ENCODE data around the gene ACKR3. TPM values are rescaled to one million over a fixed set of nuclear protein-coding genes. Genes with fewer than 3 reads are reported as not detected.

The ACKR3 gene
- total and polyA plus RNA-seq, 10 of the 15 experiments (the other 5 are each of a cell fraction or from before 2014, with no cell fraction given): 3.0 to 154 (median 6.4) TPM

DNA sequence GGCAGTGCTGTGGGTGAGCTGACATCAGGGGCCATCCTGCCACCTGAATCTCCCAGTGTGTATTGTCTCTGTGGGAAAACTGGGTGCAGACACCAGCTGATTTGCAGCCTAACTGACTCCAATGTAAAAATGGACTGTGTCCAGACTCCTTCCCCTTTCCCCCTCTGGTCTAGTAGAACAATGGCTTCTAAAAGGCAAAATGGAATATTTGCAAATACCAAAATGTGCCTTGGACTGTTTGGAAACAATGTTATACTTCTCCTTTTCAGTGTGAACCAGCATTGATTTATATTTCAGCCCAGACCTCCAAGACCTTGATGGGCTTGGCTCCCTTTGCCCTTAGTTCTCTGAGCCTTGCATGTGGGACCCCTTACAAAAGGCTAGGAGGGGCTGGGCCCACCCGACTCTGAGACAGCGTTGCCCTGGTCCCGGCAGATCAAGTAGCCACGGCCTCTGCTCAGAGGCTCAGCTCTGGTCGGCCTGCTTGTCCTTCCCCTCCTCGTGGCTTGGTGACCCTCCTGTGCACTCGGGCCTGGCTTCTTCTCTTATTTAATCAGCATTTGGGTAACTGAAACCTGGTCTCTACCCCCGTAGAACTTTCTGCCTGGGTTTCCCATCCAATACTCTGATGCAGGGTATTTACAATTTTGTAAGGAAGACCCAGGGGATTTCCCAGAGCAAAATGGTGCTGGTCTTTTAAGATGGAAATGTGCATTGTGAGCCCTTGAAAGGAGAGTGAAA is 18.0 kb upstream of the ACKR3 start (continued):
- TF ChIP-seq, protein P1, sequence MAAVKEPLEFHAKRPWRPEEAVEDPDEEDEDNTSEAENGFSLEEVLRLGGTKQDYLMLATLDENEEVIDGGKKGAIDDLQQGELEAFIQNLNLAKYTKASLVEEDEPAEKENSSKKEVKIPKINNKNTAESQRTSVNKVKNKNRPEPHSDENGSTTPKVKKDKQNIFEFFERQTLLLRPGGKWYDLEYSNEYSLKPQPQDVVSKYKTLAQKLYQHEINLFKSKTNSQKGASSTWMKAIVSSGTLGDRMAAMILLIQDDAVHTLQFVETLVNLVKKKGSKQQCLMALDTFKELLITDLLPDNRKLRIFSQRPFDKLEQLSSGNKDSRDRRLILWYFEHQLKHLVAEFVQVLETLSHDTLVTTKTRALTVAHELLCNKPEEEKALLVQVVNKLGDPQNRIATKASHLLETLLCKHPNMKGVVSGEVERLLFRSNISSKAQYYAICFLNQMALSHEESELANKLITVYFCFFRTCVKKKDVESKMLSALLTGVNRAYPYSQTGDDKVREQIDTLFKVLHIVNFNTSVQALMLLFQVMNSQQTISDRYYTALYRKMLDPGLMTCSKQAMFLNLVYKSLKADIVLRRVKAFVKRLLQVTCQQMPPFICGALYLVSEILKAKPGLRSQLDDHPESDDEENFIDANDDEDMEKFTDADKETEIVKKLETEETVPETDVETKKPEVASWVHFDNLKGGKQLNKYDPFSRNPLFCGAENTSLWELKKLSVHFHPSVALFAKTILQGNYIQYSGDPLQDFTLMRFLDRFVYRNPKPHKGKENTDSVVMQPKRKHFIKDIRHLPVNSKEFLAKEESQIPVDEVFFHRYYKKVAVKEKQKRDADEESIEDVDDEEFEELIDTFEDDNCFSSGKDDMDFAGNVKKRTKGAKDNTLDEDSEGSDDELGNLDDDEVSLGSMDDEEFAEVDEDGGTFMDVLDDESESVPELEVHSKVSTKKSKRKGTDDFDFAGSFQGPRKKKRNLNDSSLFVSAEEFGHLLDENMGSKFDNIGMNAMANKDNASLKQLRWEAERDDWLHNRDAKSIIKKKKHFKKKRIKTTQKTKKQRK (IDR thresholded peaks at IDR 0.05; ENCODE audit: low read depth, low read length): no peak
- no peak for TF ChIP-seq EGR1 (IDR thresholded peaks at IDR 0.05; ENCODE audit: borderline replicate concordance in 1 of 2, low read depth in 2 of 2, low read length in 2 of 2)
- peak; percentile 68 for TF ChIP-seq NR2F1 (conservative IDR thresholded peaks at IDR 0.05)
- no peak for TF ChIP-seq MAX (IDR thresholded peaks at IDR 0.05; ENCODE audit: low read depth, low read length)
- no peak for TF ChIP-seq NFYB (IDR thresholded peaks at IDR 0.05; ENCODE audit: insufficient read depth, low read depth, low read length)
- peak; percentile 49 for TF ChIP-seq BCL3 (IDR thresholded peaks at IDR 0.05; ENCODE audit: borderline replicate concordance, insufficient read depth, low read depth, low read length, poor library complexity, severe bottlenecking)
- TF ChIP-seq POU2F2 (IDR thresholded peaks at IDR 0.05; ENCODE audit: borderline replicate concordance, low read depth, low read length): no peak
- TF ChIP-seq IKZF2 (IDR thresholded peaks at IDR 0.05): peak; percentile 56 to 60; a peak in 3 of 4 replicates
- no peak for TF ChIP-seq BRCA1 (IDR thresholded peaks at IDR 0.05; ENCODE audit: low read depth, low read length)
- TF ChIP-seq, protein P2, sequence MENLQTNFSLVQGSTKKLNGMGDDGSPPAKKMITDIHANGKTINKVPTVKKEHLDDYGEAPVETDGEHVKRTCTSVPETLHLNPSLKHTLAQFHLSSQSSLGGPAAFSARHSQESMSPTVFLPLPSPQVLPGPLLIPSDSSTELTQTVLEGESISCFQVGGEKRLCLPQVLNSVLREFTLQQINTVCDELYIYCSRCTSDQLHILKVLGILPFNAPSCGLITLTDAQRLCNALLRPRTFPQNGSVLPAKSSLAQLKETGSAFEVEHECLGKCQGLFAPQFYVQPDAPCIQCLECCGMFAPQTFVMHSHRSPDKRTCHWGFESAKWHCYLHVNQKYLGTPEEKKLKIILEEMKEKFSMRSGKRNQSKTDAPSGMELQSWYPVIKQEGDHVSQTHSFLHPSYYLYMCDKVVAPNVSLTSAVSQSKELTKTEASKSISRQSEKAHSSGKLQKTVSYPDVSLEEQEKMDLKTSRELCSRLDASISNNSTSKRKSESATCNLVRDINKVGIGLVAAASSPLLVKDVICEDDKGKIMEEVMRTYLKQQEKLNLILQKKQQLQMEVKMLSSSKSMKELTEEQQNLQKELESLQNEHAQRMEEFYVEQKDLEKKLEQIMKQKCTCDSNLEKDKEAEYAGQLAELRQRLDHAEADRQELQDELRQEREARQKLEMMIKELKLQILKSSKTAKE (IDR thresholded peaks at IDR 0.05; ENCODE audit: low read depth, poor library complexity, severe bottlenecking): peak; percentile 52
- no peak; the same call in 1 of the 2 replicates for TF ChIP-seq GATAD2B (conservative IDR thresholded peaks at IDR 0.05; ENCODE audit: low read depth)
- TF ChIP-seq SREBF1 (IDR thresholded peaks at IDR 0.05; ENCODE audit: low read length): no peak
- peak; percentile 25; the same call in 1 of the 2 replicates for TF ChIP-seq SPI1 (IDR thresholded peaks at IDR 0.05; ENCODE audit: borderline replicate concordance, insufficient read depth, low read depth, low read length)
- peak; percentile 88; the same call in 1 of the 2 replicates for TF ChIP-seq NFIC (IDR thresholded peaks at IDR 0.05; ENCODE audit: low read depth, low read length)
- no peak for TF ChIP-seq BMI1 (IDR thresholded peaks at IDR 0.05; ENCODE audit: borderline replicate concordance)
- TF ChIP-seq TCF12 (IDR thresholded peaks at IDR 0.05; ENCODE audit: low read depth, low read length): no peak
- 0 out of 2 replicates have a peak, but pooled peaks have one; percentile 38 for TF ChIP-seq SMAD5 (IDR thresholded peaks at IDR 0.05; ENCODE audit: low read depth)
- TF ChIP-seq RELB (IDR thresholded peaks at IDR 0.05; ENCODE audit: low read depth): peak; percentile 83
